Measurements from ENCODE around the gene RPH3AL.

DNA sequence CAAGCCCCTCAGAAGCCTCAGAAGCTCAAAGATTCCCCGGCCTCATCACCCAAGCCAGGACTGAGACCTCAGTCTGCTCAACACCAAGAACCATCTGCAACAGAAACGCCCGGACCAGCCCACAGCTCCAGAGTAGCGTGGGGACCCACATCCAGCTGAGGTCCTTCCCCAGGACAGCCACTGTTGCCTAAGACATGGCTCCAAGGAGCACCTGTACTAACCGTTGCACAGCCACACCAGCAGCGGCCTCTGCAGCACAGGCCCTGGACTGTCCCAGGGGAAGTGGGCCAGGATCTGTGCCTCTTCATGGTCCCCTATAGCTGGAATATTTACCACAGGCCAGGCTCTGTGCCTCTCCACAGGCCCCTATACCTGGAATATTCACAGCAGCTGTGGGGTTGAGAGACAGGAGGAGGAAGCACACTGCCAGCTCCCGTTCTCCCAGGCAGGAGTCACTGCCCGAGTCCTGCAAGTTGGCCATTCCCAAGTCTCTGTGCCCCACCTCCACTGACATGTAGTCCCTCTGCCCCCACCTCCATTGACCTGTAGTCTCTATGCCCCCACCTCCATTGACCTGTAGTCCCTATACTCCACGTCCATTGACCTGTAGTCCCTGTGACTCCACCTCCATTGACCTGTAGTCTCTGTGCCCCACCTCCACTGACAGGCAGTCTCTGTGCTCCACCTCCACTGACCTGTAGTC is 38.5 kb downstream of the RPH3AL start:
- TF ChIP-seq, protein P1, sequence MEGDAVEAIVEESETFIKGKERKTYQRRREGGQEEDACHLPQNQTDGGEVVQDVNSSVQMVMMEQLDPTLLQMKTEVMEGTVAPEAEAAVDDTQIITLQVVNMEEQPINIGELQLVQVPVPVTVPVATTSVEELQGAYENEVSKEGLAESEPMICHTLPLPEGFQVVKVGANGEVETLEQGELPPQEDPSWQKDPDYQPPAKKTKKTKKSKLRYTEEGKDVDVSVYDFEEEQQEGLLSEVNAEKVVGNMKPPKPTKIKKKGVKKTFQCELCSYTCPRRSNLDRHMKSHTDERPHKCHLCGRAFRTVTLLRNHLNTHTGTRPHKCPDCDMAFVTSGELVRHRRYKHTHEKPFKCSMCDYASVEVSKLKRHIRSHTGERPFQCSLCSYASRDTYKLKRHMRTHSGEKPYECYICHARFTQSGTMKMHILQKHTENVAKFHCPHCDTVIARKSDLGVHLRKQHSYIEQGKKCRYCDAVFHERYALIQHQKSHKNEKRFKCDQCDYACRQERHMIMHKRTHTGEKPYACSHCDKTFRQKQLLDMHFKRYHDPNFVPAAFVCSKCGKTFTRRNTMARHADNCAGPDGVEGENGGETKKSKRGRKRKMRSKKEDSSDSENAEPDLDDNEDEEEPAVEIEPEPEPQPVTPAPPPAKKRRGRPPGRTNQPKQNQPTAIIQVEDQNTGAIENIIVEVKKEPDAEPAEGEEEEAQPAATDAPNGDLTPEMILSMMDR (conservative IDR thresholded peaks at IDR 0.05; ENCODE audit: low read depth, low read length): no peak
- TF ChIP-seq EZH2phosphoT487 (IDR thresholded peaks at IDR 0.05; ENCODE audit: borderline replicate concordance, low read length) (no peak), EZH2 (IDR thresholded peaks at IDR 0.05; ENCODE audit: low read length, unreplicated experiment) (no peak)

Data from PC-3 (cell line).